ENCODE data around the gene TCEAL8. TPM values are rescaled to one million over a fixed set of nuclear protein-coding genes. Genes with fewer than 3 reads are reported as not detected.

The TCEAL8 gene
- total and polyA plus RNA-seq, 11 donors = 38.2 to 60.1 (median 50.9) TPM

GRCh38 chrX:103258275-103258674, 3.3 kb upstream of the TCEAL8 start:
- no peak overlapping the region for H3K27ac ChIP-seq
- H3K4me3 ChIP-seq = no peak overlapping the region
- no peaks in the 10 kb centered on the region for H3K9me3 ChIP-seq
- H3K4me1 ChIP-seq = peaks cover 0 to 6% (median 3%) of the 10 kb centered on the region in 12 donors
- DNase-seq = no peak
- ATAC-seq = no peak
- H3K27me3 ChIP-seq = peaks cover 0 to 7% (median 0%) of the 10 kb centered on the region in 9 donors
- peaks cover 0 to 3% (median 0%) of the 10 kb centered on the region in 9 donors for H3K36me3 ChIP-seq
- intact Hi-C loops (cut with DNase I) = no loop called here
- TF ChIP-seq POLR2A (IDR thresholded peaks at IDR 0.05) = no peak
- TF ChIP-seq, protein P1, sequence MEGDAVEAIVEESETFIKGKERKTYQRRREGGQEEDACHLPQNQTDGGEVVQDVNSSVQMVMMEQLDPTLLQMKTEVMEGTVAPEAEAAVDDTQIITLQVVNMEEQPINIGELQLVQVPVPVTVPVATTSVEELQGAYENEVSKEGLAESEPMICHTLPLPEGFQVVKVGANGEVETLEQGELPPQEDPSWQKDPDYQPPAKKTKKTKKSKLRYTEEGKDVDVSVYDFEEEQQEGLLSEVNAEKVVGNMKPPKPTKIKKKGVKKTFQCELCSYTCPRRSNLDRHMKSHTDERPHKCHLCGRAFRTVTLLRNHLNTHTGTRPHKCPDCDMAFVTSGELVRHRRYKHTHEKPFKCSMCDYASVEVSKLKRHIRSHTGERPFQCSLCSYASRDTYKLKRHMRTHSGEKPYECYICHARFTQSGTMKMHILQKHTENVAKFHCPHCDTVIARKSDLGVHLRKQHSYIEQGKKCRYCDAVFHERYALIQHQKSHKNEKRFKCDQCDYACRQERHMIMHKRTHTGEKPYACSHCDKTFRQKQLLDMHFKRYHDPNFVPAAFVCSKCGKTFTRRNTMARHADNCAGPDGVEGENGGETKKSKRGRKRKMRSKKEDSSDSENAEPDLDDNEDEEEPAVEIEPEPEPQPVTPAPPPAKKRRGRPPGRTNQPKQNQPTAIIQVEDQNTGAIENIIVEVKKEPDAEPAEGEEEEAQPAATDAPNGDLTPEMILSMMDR (IDR thresholded peaks at IDR 0.05) = no peak

DNA sequence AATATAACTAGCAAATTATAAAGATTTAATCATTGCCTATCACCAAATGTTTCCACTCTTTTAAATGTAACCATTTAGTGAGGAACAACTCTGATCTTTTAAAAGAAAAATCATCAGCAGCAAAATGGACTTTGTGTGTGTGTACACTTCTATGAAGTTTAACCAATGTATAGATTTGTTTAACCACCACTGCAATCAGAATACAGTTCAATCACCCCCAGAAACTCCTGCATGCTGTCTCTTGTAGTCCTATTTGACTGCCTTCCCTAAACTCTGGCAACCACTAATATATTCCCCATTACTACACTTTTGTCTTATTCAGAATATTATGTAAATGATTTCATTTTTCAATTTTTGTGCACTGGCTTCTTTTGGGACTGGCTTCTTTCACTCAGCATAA, 1.7 kb upstream of the TCEAL8 start:
- ATAC-seq = no peak
- intact Hi-C loops (cut with DNase I) = no loop called here
- peaks cover 0 to 15% (median 5%) of the 10 kb centered on the region in 12 donors for H3K4me1 ChIP-seq

GRCh38 chrX:103254171-103254824, 657 bp downstream of the TCEAL8 start:
- Histone ChIP-seq H3K9me3 (no peaks in the 10 kb centered on the region), H3K4me1 (peaks cover 0 to 15% (median 5%) of the 10 kb centered on the region in 12 donors), H3K27me3 (peaks cover 0 to 9% (median 0%) of the 10 kb centered on the region in 9 donors), H3K36me3 (peaks cover 0 to 13% (median 0%) of the 10 kb centered on the region in 9 donors), H3K27ac (peak overlapping the region; percentile 80 to 91 (median 88)), H3K4me3 (peak overlapping the region; percentile 31 to 95 (median 68))
- DNase-seq (peak; percentile 48 to 69 (median 55)), ATAC-seq (peak; percentile 73 to 80 (median 78))
- TF ChIP-seq, protein P1 (IDR thresholded peaks at IDR 0.05) = no peak
- TF ChIP-seq POLR2A (IDR thresholded peaks at IDR 0.05) = no peak
- WGBS, 4 donors = 1 to 24% (median 12%) methylated on average over 21 to 22 of the region's 22 CpGs
- intact Hi-C loops (cut with DNase I) = loop anchor here in 8 of 10 donors (1.0 to 5.0 kb wide), 4 partner anchors 37 to 42 kb away; partner anchors contain the start of gene BEX4 (in 6 of the 8)

More for the DNA sequence above, 1.7 kb upstream of the TCEAL8 start:
- Histone ChIP-seq H3K4me3 (no peak overlapping the region), H3K27me3 (peaks cover 0 to 5% (median 0%) of the 10 kb centered on the region in 9 donors), H3K27ac (no peak overlapping the region), H3K36me3 (peaks cover 0 to 13% (median 0%) of the 10 kb centered on the region in 9 donors), H3K9me3 (no peaks in the 10 kb centered on the region)
- no peak for DNase-seq
- TF ChIP-seq POLR2A (IDR thresholded peaks at IDR 0.05) = no peak
- TF ChIP-seq, protein P1 (IDR thresholded peaks at IDR 0.05) = no peak

DNA sequence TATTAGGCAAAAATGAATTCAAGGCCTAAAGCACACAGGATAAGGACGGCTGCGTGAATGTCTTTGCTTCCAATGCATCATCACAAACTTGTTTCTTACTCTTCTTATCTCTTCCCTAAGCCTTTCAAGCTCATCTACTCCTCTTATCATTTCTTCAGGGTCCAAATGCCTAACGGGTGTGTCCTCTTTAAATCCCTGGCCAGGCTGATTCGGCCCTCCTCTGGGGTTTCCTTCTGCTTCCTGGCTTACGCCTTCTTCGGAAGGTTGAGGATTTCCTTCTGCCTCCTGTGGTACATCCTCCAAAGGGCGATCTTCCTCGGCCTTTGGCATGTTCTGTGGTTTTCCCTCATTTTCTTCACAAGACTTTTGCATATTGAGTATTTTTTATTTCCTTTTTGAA, 1.3 kb downstream of the TCEAL8 start:
- H3K36me3 ChIP-seq = peaks cover 0 to 13% (median 0%) of the 10 kb centered on the region in 9 donors
- ATAC-seq = peak in 2 of 4 donors; percentile 38 to 53
- DNase-seq = peak in 3 of 5 donors; percentile 6 to 28 (median 22)
- H3K4me3 ChIP-seq = peak overlapping the region; percentile 31 to 95 (median 68)
- TF ChIP-seq, protein P1 (IDR thresholded peaks at IDR 0.05) = no peak
- no peak for TF ChIP-seq POLR2A (IDR thresholded peaks at IDR 0.05)
- intact Hi-C loops (cut with DNase I) = loop anchor here in 8 of 10 donors (1.0 to 5.0 kb wide), 4 partner anchors 36 to 41 kb away; partner anchors contain the start of gene BEX4 (in 6 of the 8)
- peaks cover 0 to 15% (median 5%) of the 10 kb centered on the region in 12 donors for H3K4me1 ChIP-seq
- peak overlapping the region in 11 of 12 donors; percentile 80 to 91 (median 88) for H3K27ac ChIP-seq
- H3K27me3 ChIP-seq = peaks cover 0 to 9% (median 0%) of the 10 kb centered on the region in 9 donors
- H3K9me3 ChIP-seq = no peaks in the 10 kb centered on the region
- WGBS, 4 donors = 7 to 43% (median 25%) methylated on average over 8 of the region's 8 CpGs
